Measurements from ENCODE around the gene EPHA5. TPM values are rescaled to one million over a fixed set of nuclear protein-coding genes. Genes with fewer than 3 reads are reported as not detected.

The EPHA5 gene
- total RNA-seq, 1 experiment from 2014 or later, result 0.11 TPM

- BruUV-seq (replicated peaks), result no TSS peak
- POLR2A ChIA-PET, result no interaction called here
- no peak overlapping the region for H3K27ac Mint-ChIP-seq (ENCODE audit: unreplicated experiment)
Observed at GRCh38 chr4:65665771-65666523, 4.3 kb downstream of the EPHA5 start.

GRCh38 chr4:65661471-65661870 is 8.8 kb downstream of the EPHA5 start:
- Histone ChIP-seq H3K9me3 (no peaks in the 10 kb centered on the region), H3K27me3 (replicated peaks; ENCODE audit: control insufficient read depth, insufficient read depth, low read length) (no peaks in the 10 kb centered on the region), H3K4me3 (ENCODE audit: low read depth, low read length) (no peak overlapping the region), H3K4me1 (no peaks in the 10 kb centered on the region), H3K36me3 (ENCODE audit: control insufficient read depth, insufficient read depth, low read length) (no peaks in the 10 kb centered on the region)
- no peaks in the 10 kb centered on the region for H3K9me3 Mint-ChIP-seq (ENCODE audit: unreplicated experiment)
- peaks cover 10% of the 10 kb centered on the region for H3K27me3 Mint-ChIP-seq (ENCODE audit: insufficient read depth, unreplicated experiment)
- intact Hi-C loops (cut with micrococcal nuclease; ENCODE audit: unreplicated experiment), result no loop called here
- H3K4me3 Mint-ChIP-seq (ENCODE audit: unreplicated experiment), result no peak overlapping the region
- ChIA-PET POLR2A (no interaction called here), CTCF (no interaction called here)
- no peaks in the 10 kb centered on the region for H3K4me1 Mint-ChIP-seq (ENCODE audit: low read depth, unreplicated experiment)
- no peak for TF ChIP-seq CTCF (IDR thresholded peaks at IDR 0.05; ENCODE audit: insufficient read depth in 1 of 2, low read depth in 1 of 2, low read length in 1 of 2, severe bottlenecking in 1 of 2, unreplicated experiment in 1 of 2)
- DNase-seq, result no peak
- no TSS peak for BruUV-seq (replicated peaks)
- no peaks in the 10 kb centered on the region for H3K36me3 Mint-ChIP-seq (ENCODE audit: insufficient read depth, unreplicated experiment)
- no peak overlapping the region for H3K27ac Mint-ChIP-seq (ENCODE audit: unreplicated experiment)

More at GRCh38 chr4:65665771-65666523, 4.3 kb downstream of the EPHA5 start:
- no peak for DNase-seq
- no peak overlapping the region for H3K4me3 ChIP-seq (ENCODE audit: low read depth, low read length)
- H3K9me3 ChIP-seq, result no peaks in the 10 kb centered on the region
- CTCF ChIA-PET, result no interaction called here
- Mint-ChIP-seq H3K36me3 (ENCODE audit: insufficient read depth, unreplicated experiment) (no peaks in the 10 kb centered on the region), H3K27me3 (ENCODE audit: insufficient read depth, unreplicated experiment) (peaks cover 9% of the 10 kb centered on the region), H3K9me3 (ENCODE audit: unreplicated experiment) (no peaks in the 10 kb centered on the region), H3K4me3 (ENCODE audit: unreplicated experiment) (no peak overlapping the region), H3K4me1 (ENCODE audit: low read depth, unreplicated experiment) (no peaks in the 10 kb centered on the region)
- intact Hi-C loops (cut with micrococcal nuclease; ENCODE audit: unreplicated experiment), result no loop called here
- H3K27me3 ChIP-seq (replicated peaks; ENCODE audit: control insufficient read depth, insufficient read depth, low read length), result no peaks in the 10 kb centered on the region; the same call in 1 of the 2 replicates
- no peak for TF ChIP-seq CTCF (IDR thresholded peaks at IDR 0.05; ENCODE audit: insufficient read depth in 1 of 2, low read depth in 1 of 2, low read length in 1 of 2, severe bottlenecking in 1 of 2, unreplicated experiment in 1 of 2)
- H3K36me3 ChIP-seq (ENCODE audit: control insufficient read depth, insufficient read depth, low read length), result no peaks in the 10 kb centered on the region
- H3K4me1 ChIP-seq, result peaks cover 6% of the 10 kb centered on the region; the same call in 1 of the 2 replicates

- H3K4me3 ChIP-seq (ENCODE audit: low read depth, low read length), result no peak overlapping the region
- H3K27ac Mint-ChIP-seq (ENCODE audit: unreplicated experiment), result no peak overlapping the region
- no peaks in the 10 kb centered on the region for H3K27me3 ChIP-seq (replicated peaks; ENCODE audit: control insufficient read depth, insufficient read depth, low read length)
- H3K9me3 Mint-ChIP-seq (ENCODE audit: unreplicated experiment), result no peaks in the 10 kb centered on the region
- no TSS peak for BruUV-seq (replicated peaks)
- no peak for TF ChIP-seq CTCF (IDR thresholded peaks at IDR 0.05; ENCODE audit: insufficient read depth in 1 of 2, low read depth in 1 of 2, low read length in 1 of 2, severe bottlenecking in 1 of 2, unreplicated experiment in 1 of 2)
- H3K4me1 Mint-ChIP-seq (ENCODE audit: low read depth, unreplicated experiment), result no peaks in the 10 kb centered on the region
- no peaks in the 10 kb centered on the region for H3K36me3 ChIP-seq (ENCODE audit: control insufficient read depth, insufficient read depth, low read length)
- H3K4me3 Mint-ChIP-seq (ENCODE audit: unreplicated experiment), result no peak overlapping the region
- no peaks in the 10 kb centered on the region for H3K9me3 ChIP-seq
- intact Hi-C loops (cut with micrococcal nuclease; ENCODE audit: unreplicated experiment), result no loop called here
- peaks cover 10% of the 10 kb centered on the region for H3K27me3 Mint-ChIP-seq (ENCODE audit: insufficient read depth, unreplicated experiment)
- DNase-seq, result no peak
- H3K36me3 Mint-ChIP-seq (ENCODE audit: insufficient read depth, unreplicated experiment), result no peaks in the 10 kb centered on the region
- POLR2A ChIA-PET, result no interaction called here
- CTCF ChIA-PET, result no interaction called here
- no peaks in the 10 kb centered on the region for H3K4me1 ChIP-seq
Observed at GRCh38 chr4:65658117-65658516, 12.2 kb downstream of the EPHA5 start.
